ENCODE results near the gene SLC6A9.

The SLC6A9 gene

DNA sequence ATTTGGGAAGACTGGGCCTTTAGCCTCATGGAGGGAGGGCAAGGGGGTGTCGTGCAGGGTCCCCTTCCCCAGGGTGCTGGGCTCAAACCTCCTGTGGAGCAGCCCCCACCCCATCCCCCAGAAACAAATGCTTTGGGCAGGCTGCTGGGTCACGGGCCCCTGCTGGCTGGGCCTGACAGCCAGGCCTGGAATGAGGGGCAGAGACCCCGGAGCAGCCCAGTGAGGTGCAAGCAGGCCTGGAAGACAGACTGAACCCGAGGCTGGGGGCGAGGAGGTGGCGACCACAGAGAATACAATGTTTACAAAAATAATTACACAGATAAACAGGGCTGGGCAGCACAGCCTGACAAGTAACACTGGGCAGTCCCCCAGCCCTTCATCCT, 34.5 kb downstream of the SLC6A9 start:
- H3K36me3 ChIP-seq (ENCODE audit: control insufficient read depth in 1 of 2, insufficient read depth in 2 of 2, low read depth in 1 of 2, low read length in 2 of 2): peaks cover 0 to 36% of the 10 kb centered on the region in 2 experiments
- H2AK5ac ChIP-seq (ENCODE audit: low read length, severe bottlenecking): no peak overlapping the region
- no peaks in the 10 kb centered on the region for H3K9me3 ChIP-seq (ENCODE audit: control insufficient read depth, low read length)
- no peak overlapping the region for H2BK5ac ChIP-seq (ENCODE audit: low read depth, low read length, poor library complexity, severe bottlenecking)
- H3K14ac ChIP-seq (ENCODE audit: low read length in 2 of 2): no peak overlapping the region
- no peaks in the 10 kb centered on the region for H3K79me1 ChIP-seq (replicated peaks; ENCODE audit: low read length, poor library complexity, severe bottlenecking)
- H3K4me3 ChIP-seq (ENCODE audit: insufficient read depth in 1 of 2, low read depth in 1 of 2, low read length in 2 of 2): no peak overlapping the region
- no peak overlapping the region for H2BK15ac ChIP-seq (ENCODE audit: low read depth, poor library complexity, severe bottlenecking)
- H2BK120ac ChIP-seq (ENCODE audit: low read depth, low read length): no peak overlapping the region
- no peak overlapping the region for H3K27ac ChIP-seq (ENCODE audit: low read length, poor library complexity, severe bottlenecking)
- peaks cover 10% of the 10 kb centered on the region for H3K4me1 ChIP-seq (ENCODE audit: control insufficient read depth, insufficient read depth, low read depth, low read length)
- no peak overlapping the region for H3K4ac ChIP-seq (ENCODE audit: low read depth in 1 of 2, low read length in 2 of 2)
- H4K91ac ChIP-seq (ENCODE audit: low read length): no peak overlapping the region
- no peak for DNase-seq
- H3K23ac ChIP-seq (ENCODE audit: low read length in 2 of 2): no peak overlapping the region
- H2BK12ac ChIP-seq (ENCODE audit: low read length in 2 of 2): no peak overlapping the region
- no peak overlapping the region for H3K18ac ChIP-seq (ENCODE audit: low read depth in 1 of 2, low read length in 2 of 2)
- H4K8ac ChIP-seq (ENCODE audit: low read length): no peak overlapping the region
- no peaks in the 10 kb centered on the region for H3K27me3 ChIP-seq (ENCODE audit: control insufficient read depth in 1 of 2, insufficient read depth in 1 of 2, low read length in 2 of 2)
- 44% methylated on average over 3 of the region's 6 CpGs for WGBS
- H2AFZ ChIP-seq (ENCODE audit: low read depth, low read length): no peak overlapping the region
- no peak overlapping the region for H3K9ac ChIP-seq (ENCODE audit: low read length)
- no peak overlapping the region for H3K4me2 ChIP-seq (ENCODE audit: low read length, poor library complexity, severe bottlenecking)

DNA sequence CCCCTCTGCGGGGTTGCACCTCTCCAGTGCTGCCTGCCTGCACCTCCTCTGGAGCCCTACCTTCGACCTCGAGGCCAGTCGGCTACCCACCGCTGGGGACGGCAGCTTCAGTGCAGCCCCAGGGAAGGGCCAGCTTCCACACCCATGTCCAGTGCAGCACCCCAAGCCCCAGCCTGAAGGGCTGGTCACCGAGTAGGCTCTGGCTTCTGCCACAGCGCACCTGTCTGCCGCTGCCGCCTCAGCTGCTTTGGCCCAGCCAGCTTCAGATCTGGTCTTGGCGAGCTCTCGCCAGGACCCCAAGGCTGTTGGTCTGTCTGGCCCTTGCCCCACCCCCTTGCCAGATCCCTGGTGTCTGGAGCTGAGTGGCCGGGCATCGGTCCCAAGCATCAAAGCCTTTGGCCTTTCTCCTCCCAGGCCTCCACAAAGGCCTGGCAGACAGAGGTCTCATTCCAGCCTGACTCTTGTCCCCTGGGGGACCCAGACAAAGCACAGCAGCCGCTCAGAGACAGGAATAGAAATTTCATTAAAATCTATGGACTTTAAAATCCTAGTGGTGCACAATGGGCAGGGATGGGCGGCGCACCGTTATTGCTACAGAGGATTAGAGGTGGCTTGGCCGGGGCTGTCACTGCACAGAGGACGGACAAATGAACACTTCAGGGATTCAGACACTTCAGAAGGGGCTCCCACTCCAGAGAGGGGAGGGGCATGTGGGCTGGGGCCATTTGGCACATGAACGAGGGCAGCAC, 35.1 kb downstream of the SLC6A9 start:
- Histone ChIP-seq H2AFZ (ENCODE audit: low read depth, low read length) (no peak overlapping the region), H3K9ac (ENCODE audit: low read length) (no peak overlapping the region), H2BK15ac (ENCODE audit: low read depth, poor library complexity, severe bottlenecking) (no peak overlapping the region), H2BK120ac (ENCODE audit: low read depth, low read length) (no peak overlapping the region), H3K4me1 (ENCODE audit: control insufficient read depth, insufficient read depth, low read depth, low read length) (peaks cover 11% of the 10 kb centered on the region), H3K36me3 (ENCODE audit: control insufficient read depth in 1 of 2, insufficient read depth in 2 of 2, low read depth in 1 of 2, low read length in 2 of 2) (peaks cover 0 to 32% of the 10 kb centered on the region in 2 experiments), H3K27ac (ENCODE audit: low read length, poor library complexity, severe bottlenecking) (no peak overlapping the region), H2BK5ac (ENCODE audit: low read depth, low read length, poor library complexity, severe bottlenecking) (no peak overlapping the region), H4K8ac (ENCODE audit: low read length) (no peak overlapping the region), H3K27me3 (ENCODE audit: control insufficient read depth in 1 of 2, insufficient read depth in 1 of 2, low read length in 2 of 2) (no peaks in the 10 kb centered on the region), H2AK5ac (ENCODE audit: low read length, severe bottlenecking) (no peak overlapping the region), H3K4me2 (ENCODE audit: low read length, poor library complexity, severe bottlenecking) (no peak overlapping the region), H2BK12ac (ENCODE audit: low read length in 2 of 2) (peak overlapping the region in 1 of 2 experiments; percentile 2), H3K14ac (ENCODE audit: low read length in 2 of 2) (no peak overlapping the region), H3K4me3 (ENCODE audit: insufficient read depth in 1 of 2, low read depth in 1 of 2, low read length in 2 of 2) (no peak overlapping the region), H4K91ac (ENCODE audit: low read length) (no peak overlapping the region), H3K4ac (ENCODE audit: low read depth in 1 of 2, low read length in 2 of 2) (no peak overlapping the region), H3K23ac (ENCODE audit: low read length in 2 of 2) (no peak overlapping the region), H3K79me1 (replicated peaks; ENCODE audit: low read length, poor library complexity, severe bottlenecking) (no peaks in the 10 kb centered on the region), H3K9me3 (ENCODE audit: control insufficient read depth, low read length) (no peaks in the 10 kb centered on the region), H3K18ac (ENCODE audit: low read depth in 1 of 2, low read length in 2 of 2) (no peak overlapping the region)
- 81% methylated on average over 21 of the region's 21 CpGs for WGBS
- no peak for DNase-seq

DNA sequence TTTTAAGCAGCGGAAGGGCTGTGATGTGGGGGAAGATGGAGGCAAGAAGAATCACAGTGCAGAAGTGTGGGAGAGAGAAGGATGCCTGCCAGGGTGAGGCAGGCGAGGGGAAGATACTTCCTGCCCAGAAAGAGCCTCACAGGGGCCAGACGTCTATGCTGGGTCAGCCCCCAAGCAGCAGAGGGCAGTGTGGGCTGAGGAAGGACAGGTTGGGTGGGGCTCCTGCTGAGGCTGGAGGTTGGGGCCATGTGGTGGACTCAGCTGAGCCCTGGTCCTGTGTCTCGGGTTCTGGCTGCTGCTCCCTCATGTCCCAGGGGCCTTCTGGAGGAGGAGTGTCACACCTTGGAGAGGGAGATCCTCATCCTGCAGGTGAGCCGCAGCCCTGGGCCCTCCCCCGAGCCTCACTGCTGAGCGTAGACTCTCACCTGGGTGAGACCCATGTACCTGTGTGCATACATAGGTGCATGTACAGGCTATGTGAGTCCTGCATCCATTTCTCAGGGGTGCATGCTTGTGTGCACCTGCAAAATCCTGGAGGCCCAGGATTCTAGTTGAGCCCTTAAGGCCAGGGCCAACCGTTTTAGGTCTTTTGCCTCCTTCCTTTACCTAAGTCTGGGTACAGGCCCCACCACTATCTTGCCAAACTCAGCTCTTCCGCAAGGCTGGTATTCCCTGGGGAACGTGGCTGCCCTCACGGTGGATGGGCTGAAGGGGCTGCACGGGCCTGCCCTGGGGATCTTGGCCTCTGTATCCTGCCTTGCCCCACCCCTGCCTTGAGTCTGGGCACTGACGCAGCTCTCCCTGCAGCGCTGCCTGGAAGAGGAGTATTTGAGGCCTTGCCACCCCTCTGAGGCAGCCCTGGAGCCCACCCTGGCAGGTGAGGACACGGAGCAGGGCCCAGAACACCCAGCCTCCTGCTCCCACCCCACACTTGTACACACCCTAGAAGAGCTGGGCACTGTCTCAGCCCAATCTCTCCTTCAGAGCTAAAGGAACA, 36.2 kb downstream of the SLC6A9 start:
- 72% methylated on average over 15 of the region's 15 CpGs for WGBS
- no peak overlapping the region for H2BK5ac ChIP-seq (ENCODE audit: low read depth, low read length, poor library complexity, severe bottlenecking)
- peak; percentile 12 for DNase-seq
- H3K27ac ChIP-seq (ENCODE audit: low read length, poor library complexity, severe bottlenecking): no peak overlapping the region
- H3K9me3 ChIP-seq (ENCODE audit: control insufficient read depth, low read length): no peaks in the 10 kb centered on the region
- no peaks in the 10 kb centered on the region for H3K79me1 ChIP-seq (replicated peaks; ENCODE audit: low read length, poor library complexity, severe bottlenecking)
- H3K4me2 ChIP-seq (ENCODE audit: low read length, poor library complexity, severe bottlenecking): no peak overlapping the region
- H4K91ac ChIP-seq (ENCODE audit: low read length): peak overlapping the region; percentile 25
- H3K18ac ChIP-seq (ENCODE audit: low read depth in 1 of 2, low read length in 2 of 2): no peak overlapping the region
- no peak overlapping the region for H2BK120ac ChIP-seq (ENCODE audit: low read depth, low read length)
- H3K9ac ChIP-seq (ENCODE audit: low read length): no peak overlapping the region
- H3K14ac ChIP-seq (ENCODE audit: low read length in 2 of 2): no peak overlapping the region
- no peaks in the 10 kb centered on the region for H3K27me3 ChIP-seq (ENCODE audit: control insufficient read depth in 1 of 2, insufficient read depth in 1 of 2, low read length in 2 of 2)
- H2BK12ac ChIP-seq (ENCODE audit: low read length in 2 of 2): no peak overlapping the region
- peaks cover 0 to 22% of the 10 kb centered on the region in 2 experiments for H3K36me3 ChIP-seq (ENCODE audit: control insufficient read depth in 1 of 2, insufficient read depth in 2 of 2, low read depth in 1 of 2, low read length in 2 of 2)
- H2AK5ac ChIP-seq (ENCODE audit: low read length, severe bottlenecking): no peak overlapping the region
- no peak overlapping the region for H3K4ac ChIP-seq (ENCODE audit: low read depth in 1 of 2, low read length in 2 of 2)
- peaks cover 20% of the 10 kb centered on the region for H3K4me1 ChIP-seq (ENCODE audit: control insufficient read depth, insufficient read depth, low read depth, low read length)
- peak overlapping the region; percentile 69 for H4K8ac ChIP-seq (ENCODE audit: low read length)
- no peak overlapping the region for H2AFZ ChIP-seq (ENCODE audit: low read depth, low read length)
- no peak overlapping the region for H2BK15ac ChIP-seq (ENCODE audit: low read depth, poor library complexity, severe bottlenecking)
- H3K23ac ChIP-seq (ENCODE audit: low read length in 2 of 2): no peak overlapping the region
- H3K4me3 ChIP-seq (ENCODE audit: insufficient read depth in 1 of 2, low read depth in 1 of 2, low read length in 2 of 2): no peak overlapping the region

DNA sequence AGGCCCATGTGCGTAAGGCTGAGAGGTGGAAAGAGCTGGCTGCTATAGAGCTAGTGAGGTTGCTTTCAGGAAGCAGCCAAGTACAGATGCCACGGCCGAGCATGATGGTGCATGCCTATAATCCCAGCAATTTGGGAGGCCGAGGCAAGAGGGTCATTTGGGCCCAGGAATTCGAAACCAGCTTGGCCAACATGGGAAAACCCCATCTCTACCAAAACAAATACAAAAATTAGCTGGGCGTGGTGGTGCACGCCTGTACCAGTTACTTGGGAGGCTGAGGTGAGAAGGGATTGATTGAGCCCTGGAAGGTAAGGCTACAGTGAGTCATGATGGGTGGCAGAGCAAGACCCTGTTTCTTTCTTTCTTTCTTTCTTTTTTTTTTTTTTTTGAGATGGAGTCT, 37.2 kb downstream of the SLC6A9 start:
- Histone ChIP-seq H3K14ac (ENCODE audit: low read length in 2 of 2) (no peak overlapping the region), H3K4me3 (ENCODE audit: insufficient read depth in 1 of 2, low read depth in 1 of 2, low read length in 2 of 2) (no peak overlapping the region), H3K36me3 (ENCODE audit: control insufficient read depth in 1 of 2, insufficient read depth in 2 of 2, low read depth in 1 of 2, low read length in 2 of 2) (peaks cover 0 to 13% of the 10 kb centered on the region in 2 experiments), H2BK5ac (ENCODE audit: low read depth, low read length, poor library complexity, severe bottlenecking) (no peak overlapping the region), H3K4me1 (ENCODE audit: control insufficient read depth, insufficient read depth, low read depth, low read length) (peaks cover 20% of the 10 kb centered on the region), H2BK120ac (ENCODE audit: low read depth, low read length) (no peak overlapping the region), H2AFZ (ENCODE audit: low read depth, low read length) (no peak overlapping the region), H4K91ac (ENCODE audit: low read length) (no peak overlapping the region), H3K4me2 (ENCODE audit: low read length, poor library complexity, severe bottlenecking) (no peak overlapping the region), H3K9ac (ENCODE audit: low read length) (no peak overlapping the region), H2AK5ac (ENCODE audit: low read length, severe bottlenecking) (no peak overlapping the region), H2BK15ac (ENCODE audit: low read depth, poor library complexity, severe bottlenecking) (no peak overlapping the region), H2BK12ac (ENCODE audit: low read length in 2 of 2) (no peak overlapping the region), H3K23ac (ENCODE audit: low read length in 2 of 2) (no peak overlapping the region), H3K18ac (ENCODE audit: low read depth in 1 of 2, low read length in 2 of 2) (no peak overlapping the region), H4K8ac (ENCODE audit: low read length) (no peak overlapping the region), H3K79me1 (replicated peaks; ENCODE audit: low read length, poor library complexity, severe bottlenecking) (no peaks in the 10 kb centered on the region), H3K27me3 (ENCODE audit: control insufficient read depth in 1 of 2, insufficient read depth in 1 of 2, low read length in 2 of 2) (no peaks in the 10 kb centered on the region), H3K27ac (ENCODE audit: low read length, poor library complexity, severe bottlenecking) (no peak overlapping the region), H3K9me3 (ENCODE audit: control insufficient read depth, low read length) (no peaks in the 10 kb centered on the region), H3K4ac (ENCODE audit: low read depth in 1 of 2, low read length in 2 of 2) (no peak overlapping the region)
- no peak for DNase-seq
- 100% methylated on average over 1 of the region's 7 CpGs for WGBS

Measured in mesenchymal stem cell (in vitro differentiated cells and primary cell).